Kidney (tissue), 14 donors: Measurements from ENCODE around the gene GAS1. TPM values are rescaled to one million over a fixed set of nuclear protein-coding genes. Genes with fewer than 3 reads are reported as not detected.
A peak's percentile ranks its signal among the peaks of the same experiment; 100 is the strongest.

Source experiments
- DNase-seq, 5 donors: peaks; one replicate each; pipeline ENCODE4 v3.0.0-alpha.2; 2013 to 2020
- FAIRE-seq: peaks from 2 replicates; lab custom pipeline; 2012; peaks lifted over from hg19 to GRCh38; lab: Jason Lieb, UNC
- H3K27ac ChIP-seq, 2 donors: one replicate each; pipeline ENCODE4 v1.7.0; 2013; ENCODE audit warnings: low read depth in 2 of 2, low read length in 2 of 2, inconsistent platforms in 1 of 2
- H3K27me3 ChIP-seq: one replicate; pipeline ENCODE4 v1.7.1; 2013; ENCODE audit warnings: low read length, inconsistent platforms; ENCODE audit not compliant: control insufficient read depth, insufficient read depth
- H3K36me3 ChIP-seq, 3 donors: one replicate each; pipeline versions ENCODE4 v1.7.0 to v1.7.1; 2013; ENCODE audit warnings: low read length in 3 of 3, control low read depth in 1 of 3, inconsistent platforms in 1 of 3; ENCODE audit not compliant: insufficient read depth in 3 of 3, control insufficient read depth in 2 of 3
- H3K4me1 ChIP-seq, 3 donors: one replicate each; pipeline versions ENCODE4 v1.7.0 to v1.7.1; 2013; ENCODE audit warnings: low read length in 3 of 3, inconsistent platforms in 1 of 3, low read depth in 1 of 3; ENCODE audit not compliant: control insufficient read depth in 2 of 3, insufficient read depth in 2 of 3
- H3K4me3 ChIP-seq, 3 donors: one replicate each; pipeline versions ENCODE4 v1.7.0 to v1.8.1; 2013; ENCODE audit warnings: low read length in 3 of 3, control low read depth in 1 of 3, inconsistent platforms in 1 of 3
- H3K9ac ChIP-seq, 3 donors: one replicate each; pipeline versions ENCODE4 v1.7.0 to v1.7.1; 2013; ENCODE audit warnings: low read length in 3 of 3, control low read depth in 1 of 3, inconsistent platforms in 1 of 3
- H3K9me3 ChIP-seq, 3 donors: one replicate each; pipeline versions ENCODE4 v1.7.0 to v1.7.1; 2013; ENCODE audit warnings: low read length in 3 of 3, control low read depth in 1 of 3, inconsistent platforms in 1 of 3; ENCODE audit not compliant: control insufficient read depth in 2 of 3, insufficient read depth in 1 of 3
- intact Hi-C: fragments of 100-400 bp; cut with DNase I; formaldehyde crosslinking; loops from one replicate; pipeline ENCODE4 v1.11.1; 2022
- polyA plus RNA-seq: library from polyadenylated mRNA; stranded (reverse); fragments of 350-450 nt; fragmentation: Illumina TruSeq; extraction: RNeasy Lipid Tissue Mini Kit (QIAGEN cat#74804); gene quantifications from one replicate; pipeline ENCODE4 v1.2.3, GENCODE V29; 2014; ENCODE audit warnings: low read depth, low replicate concordance; ENCODE audit not compliant: insufficient read depth
- total RNA-seq: library from RNA; stranded (reverse); fragmentation: NEBNext Ultra II Directional; extraction: Animal tissue kit (Norgen Biotek cat#: 25700); gene quantifications from one replicate; pipeline ENCODE4 v1.2.1, GENCODE V29; 2021
- TF ChIP-seq, protein P1 (sequence below): IDR thresholded peaks from 3 replicates; pipeline ENCODE4 v1.5.1; 2012; ENCODE audit warnings: mild to moderate bottlenecking, moderate library complexity, borderline replicate concordance; ENCODE audit not compliant: insufficient read depth; ENCODE audit errors: extremely low read depth
- donor health status: control.
- donor health status: control.
- donor health status: control.
- donor health status: control.
- donor health status: control.
- donor health status: DM: yes; HTN: yes; CAD: no.
- donor health status: Normal renal cell carcinoma (clear cell type).

GAS1 gene
- total and polyA plus RNA-seq, 2 donors from 2014 or later: 5.8 to 8.2 TPM

DNA sequence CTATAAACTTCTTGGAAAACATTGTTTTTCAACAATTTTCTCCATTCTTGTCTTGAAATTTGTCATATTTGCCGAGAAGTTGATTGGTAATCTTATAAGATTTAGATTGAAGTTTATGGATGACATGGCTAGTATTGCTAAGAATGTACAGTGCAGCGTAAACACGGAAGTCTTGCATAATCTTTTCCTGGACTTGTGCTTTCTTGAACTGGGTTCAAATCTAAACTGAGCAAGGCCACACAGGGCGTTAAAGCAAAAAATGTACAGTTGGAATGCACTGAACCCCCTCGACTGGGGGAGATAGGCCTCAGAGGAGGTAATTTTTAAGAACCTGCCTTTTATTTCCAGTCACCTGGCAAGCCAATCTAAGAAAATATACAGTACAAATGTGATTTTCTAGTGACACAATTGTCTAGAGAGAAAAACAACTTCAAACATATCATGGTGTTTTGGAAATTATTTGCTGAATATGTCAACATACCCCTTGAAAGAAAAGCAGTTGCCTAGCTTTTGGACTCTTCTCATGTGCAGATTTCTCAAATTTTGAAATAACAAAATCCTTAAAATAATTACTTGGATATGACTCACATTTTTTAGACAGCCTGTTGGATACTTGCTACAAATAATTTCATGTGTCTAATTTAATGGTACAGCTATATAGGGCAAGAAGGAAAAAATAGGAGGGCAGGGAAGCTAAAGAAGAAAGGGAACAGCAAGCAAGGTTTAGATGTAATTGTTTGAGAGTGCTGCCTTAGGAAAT lies 18.5 kb upstream of the GAS1 start:
- Histone ChIP-seq H3K9me3 (no peaks in the 10 kb centered on the region), H3K4me3 (no peak overlapping the region), H3K36me3 (no peaks in the 10 kb centered on the region), H3K27me3 (no peaks in the 10 kb centered on the region), H3K9ac (no peak overlapping the region), H3K4me1 (peaks cover 0 to 4% (median 0%) of the 10 kb centered on the region in 3 donors), H3K27ac (no peak overlapping the region)
- DNase-seq (no peak), FAIRE-seq (no peak)
- intact Hi-C loops: no loop called here
- TF ChIP-seq, protein P1, sequence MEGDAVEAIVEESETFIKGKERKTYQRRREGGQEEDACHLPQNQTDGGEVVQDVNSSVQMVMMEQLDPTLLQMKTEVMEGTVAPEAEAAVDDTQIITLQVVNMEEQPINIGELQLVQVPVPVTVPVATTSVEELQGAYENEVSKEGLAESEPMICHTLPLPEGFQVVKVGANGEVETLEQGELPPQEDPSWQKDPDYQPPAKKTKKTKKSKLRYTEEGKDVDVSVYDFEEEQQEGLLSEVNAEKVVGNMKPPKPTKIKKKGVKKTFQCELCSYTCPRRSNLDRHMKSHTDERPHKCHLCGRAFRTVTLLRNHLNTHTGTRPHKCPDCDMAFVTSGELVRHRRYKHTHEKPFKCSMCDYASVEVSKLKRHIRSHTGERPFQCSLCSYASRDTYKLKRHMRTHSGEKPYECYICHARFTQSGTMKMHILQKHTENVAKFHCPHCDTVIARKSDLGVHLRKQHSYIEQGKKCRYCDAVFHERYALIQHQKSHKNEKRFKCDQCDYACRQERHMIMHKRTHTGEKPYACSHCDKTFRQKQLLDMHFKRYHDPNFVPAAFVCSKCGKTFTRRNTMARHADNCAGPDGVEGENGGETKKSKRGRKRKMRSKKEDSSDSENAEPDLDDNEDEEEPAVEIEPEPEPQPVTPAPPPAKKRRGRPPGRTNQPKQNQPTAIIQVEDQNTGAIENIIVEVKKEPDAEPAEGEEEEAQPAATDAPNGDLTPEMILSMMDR: no peak

DNA sequence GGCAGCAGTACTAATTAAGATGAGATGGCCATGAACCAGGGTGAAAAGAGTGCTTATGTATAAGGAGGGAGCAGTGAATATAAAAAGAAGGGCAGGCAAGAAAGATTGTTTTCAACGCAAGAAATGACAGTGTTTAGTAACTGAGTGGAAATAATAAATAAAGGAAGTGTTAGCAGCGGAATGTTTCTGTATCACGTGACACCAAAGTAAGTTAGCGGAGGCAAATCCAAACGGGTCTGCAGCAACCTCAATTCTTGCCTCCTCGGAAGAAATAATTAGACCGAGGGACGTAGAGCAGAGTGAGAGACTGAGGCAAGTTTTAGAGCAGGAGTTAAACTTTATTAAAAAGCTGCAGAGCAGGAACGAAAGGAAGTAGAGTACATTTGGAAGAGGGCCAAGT lies 15.4 kb upstream of the GAS1 start:
- FAIRE-seq: no peak
- TF ChIP-seq, protein P1: no peak
- no peak overlapping the region for H3K9ac ChIP-seq

DNA sequence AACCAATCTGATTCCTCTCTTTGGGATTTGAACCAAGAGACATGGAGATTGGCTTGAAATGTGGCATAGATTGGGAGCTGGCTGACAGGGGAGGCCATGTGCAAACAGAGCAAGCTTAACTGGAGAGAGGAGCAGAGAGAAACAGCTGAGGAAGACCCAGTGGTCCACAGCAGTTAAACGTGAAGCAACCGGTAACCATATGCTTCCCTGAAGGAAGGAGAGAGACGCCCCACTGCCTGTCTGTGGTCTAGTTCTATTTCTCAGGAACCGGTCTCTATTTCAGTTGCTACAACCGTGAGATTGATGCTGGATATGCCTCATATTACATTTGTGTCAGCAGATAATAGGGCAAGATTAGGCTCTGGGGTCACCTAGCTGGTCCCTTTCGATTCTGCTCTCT lies 13.6 kb upstream of the GAS1 start:
- Histone ChIP-seq H3K36me3 (no peaks in the 10 kb centered on the region), H3K27ac (no peak overlapping the region), H3K9ac (no peak overlapping the region), H3K4me1 (peaks cover 0 to 5% (median 0%) of the 10 kb centered on the region in 3 donors), H3K27me3 (no peaks in the 10 kb centered on the region), H3K4me3 (no peak overlapping the region), H3K9me3 (no peaks in the 10 kb centered on the region)
- DNase-seq (no peak), FAIRE-seq (no peak)
- TF ChIP-seq, protein P1: no peak
- intact Hi-C loops: no loop called here

More for the DNA sequence above, 15.4 kb upstream of the GAS1 start:
- H3K27ac ChIP-seq: no peak overlapping the region
- intact Hi-C loops: no loop called here
- H3K9me3 ChIP-seq: no peaks in the 10 kb centered on the region
- peaks cover 0 to 5% (median 0%) of the 10 kb centered on the region in 3 donors for H3K4me1 ChIP-seq
- peak overlapping the region in 2 of 3 donors; percentile 60 to 61 for H3K4me3 ChIP-seq
- no peaks in the 10 kb centered on the region for H3K36me3 ChIP-seq
- no peaks in the 10 kb centered on the region for H3K27me3 ChIP-seq
- DNase-seq: no peak

DNA sequence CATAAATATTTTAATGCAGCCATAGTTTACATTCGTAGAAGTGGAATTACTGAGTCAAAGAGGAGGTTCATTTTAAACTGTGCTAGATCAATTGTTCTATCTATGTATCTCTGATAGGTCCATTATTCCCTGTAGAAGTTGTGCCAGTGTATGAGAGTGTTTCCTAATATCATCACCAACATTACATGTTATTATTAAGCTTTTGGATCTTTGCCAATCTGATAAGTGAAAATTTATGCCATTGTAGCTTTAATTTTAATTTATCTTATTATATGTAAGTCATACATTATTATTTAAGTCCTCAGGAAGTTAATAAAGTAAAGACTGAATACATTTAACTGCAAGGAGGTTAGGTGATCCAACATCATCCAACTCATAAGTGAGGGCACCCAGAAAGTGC lies 10.9 kb upstream of the GAS1 start:
- intact Hi-C loops: no loop called here
- DNase-seq: no peak
- H3K36me3 ChIP-seq: no peaks in the 10 kb centered on the region
- H3K4me3 ChIP-seq: no peak overlapping the region
- FAIRE-seq: no peak
- H3K9me3 ChIP-seq: no peaks in the 10 kb centered on the region
- H3K4me1 ChIP-seq: peaks cover 0 to 4% (median 0%) of the 10 kb centered on the region in 3 donors
- TF ChIP-seq, protein P1: no peak
- no peak overlapping the region for H3K9ac ChIP-seq
- H3K27ac ChIP-seq: no peak overlapping the region
- no peaks in the 10 kb centered on the region for H3K27me3 ChIP-seq
